Esophagus squamous epithelium (tissue), 4 donors: ENCODE measurements around the gene ZFAND3.

ENCODE experiments used
- POLR2A ChIP-seq, 4 donors: fragments of 450-650 bp; IDR thresholded peaks; one replicate each; pipeline ENCODE4 v1.6.1; 2017; ENCODE audit warnings: antibody characterized with exemption in 4 of 4, mild to moderate bottlenecking in 4 of 4, moderate library complexity in 3 of 4
- TF ChIP-seq, protein P1 (sequence below), 6 experiments: fragments of 450-650 bp in 4 of 6; fragments of 200-600 bp in 2 of 6; sonication (generic) in 2 of 6; IDR thresholded peaks; one replicate each; pipeline ENCODE4 v1.5.1; 2016 to 2019; ENCODE audit warnings: antibody characterized with exemption in 6 of 6, mild to moderate bottlenecking in 4 of 6, moderate library complexity in 4 of 6

DNA sequence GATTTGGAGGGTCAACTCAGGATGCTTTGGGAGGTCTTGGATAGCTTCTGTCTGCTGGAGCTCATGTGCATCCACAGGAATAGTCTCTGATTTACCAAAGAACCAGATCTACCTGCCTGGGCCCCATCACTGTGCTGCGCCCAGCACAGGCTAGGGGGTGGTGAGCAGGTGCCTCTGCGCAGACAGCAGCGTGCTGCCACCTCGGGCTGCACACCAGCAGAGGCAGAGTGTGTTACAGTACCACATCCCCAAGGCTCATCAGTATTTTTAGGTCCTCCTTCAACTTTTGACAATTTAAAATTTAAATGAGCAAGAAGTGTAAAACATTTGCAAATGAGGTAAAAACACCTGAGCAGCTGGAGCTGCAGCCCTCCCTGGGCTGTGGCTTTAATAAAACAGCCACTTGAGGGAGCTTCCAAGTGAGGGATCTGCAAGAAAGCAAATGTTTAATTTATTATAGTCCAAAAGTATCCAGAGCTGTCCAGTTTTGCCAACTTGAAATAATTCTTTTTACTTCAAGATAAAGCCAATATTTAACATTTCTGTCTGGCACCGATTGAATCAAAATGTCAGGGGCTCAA is 324.9 kb downstream of the ZFAND3 start:
- TF ChIP-seq, protein P1, sequence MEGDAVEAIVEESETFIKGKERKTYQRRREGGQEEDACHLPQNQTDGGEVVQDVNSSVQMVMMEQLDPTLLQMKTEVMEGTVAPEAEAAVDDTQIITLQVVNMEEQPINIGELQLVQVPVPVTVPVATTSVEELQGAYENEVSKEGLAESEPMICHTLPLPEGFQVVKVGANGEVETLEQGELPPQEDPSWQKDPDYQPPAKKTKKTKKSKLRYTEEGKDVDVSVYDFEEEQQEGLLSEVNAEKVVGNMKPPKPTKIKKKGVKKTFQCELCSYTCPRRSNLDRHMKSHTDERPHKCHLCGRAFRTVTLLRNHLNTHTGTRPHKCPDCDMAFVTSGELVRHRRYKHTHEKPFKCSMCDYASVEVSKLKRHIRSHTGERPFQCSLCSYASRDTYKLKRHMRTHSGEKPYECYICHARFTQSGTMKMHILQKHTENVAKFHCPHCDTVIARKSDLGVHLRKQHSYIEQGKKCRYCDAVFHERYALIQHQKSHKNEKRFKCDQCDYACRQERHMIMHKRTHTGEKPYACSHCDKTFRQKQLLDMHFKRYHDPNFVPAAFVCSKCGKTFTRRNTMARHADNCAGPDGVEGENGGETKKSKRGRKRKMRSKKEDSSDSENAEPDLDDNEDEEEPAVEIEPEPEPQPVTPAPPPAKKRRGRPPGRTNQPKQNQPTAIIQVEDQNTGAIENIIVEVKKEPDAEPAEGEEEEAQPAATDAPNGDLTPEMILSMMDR (IDR thresholded peaks at IDR 0.05) = no peak
- TF ChIP-seq POLR2A (IDR thresholded peaks at IDR 0.05) = no peak
